Neural cell (in vitro differentiated cells): ENCODE results near the gene ANKS3. TPM values are rescaled to one million over a fixed set of nuclear protein-coding genes. Genes with fewer than 3 reads are reported as not detected.

Experiments
- H2AFZ ChIP-seq: fragments of 200-600, 300-800 bp; sonication (generic), shearing (Covaris generic); 2 replicates; pipeline ENCODE4 v1.6.0; 2014; ENCODE audit warnings: low read depth, mild to moderate bottlenecking, antibody characterized with exemption, low read length, moderate library complexity
- H3F3A ChIP-seq: fragments of 200-600 bp; shearing (Covaris generic); 2 replicates; pipeline ENCODE4 v1.6.1; 2016; ENCODE audit warnings: mild to moderate bottlenecking, moderate library complexity, mixed read lengths, antibody characterized with exemption, low read length; ENCODE audit not compliant: insufficient read depth, poor library complexity, severe bottlenecking
- H3K27ac ChIP-seq: fragments of 200-600, 300-800 bp; sonication (generic), shearing (Covaris generic); 2 replicates; pipeline ENCODE4 v1.5.1; 2014; ENCODE audit warnings: mild to moderate bottlenecking, low read length, moderate library complexity
- H3K27me3 ChIP-seq: fragments of 300-800, 200-600 bp; sonication (generic), shearing (Covaris generic); 2 replicates; pipeline ENCODE4 v1.6.0; 2014; ENCODE audit warnings: mild to moderate bottlenecking, low read depth, low read length, moderate library complexity; ENCODE audit not compliant: insufficient read depth
- H3K36me3 ChIP-seq: fragments of 300-800, 200-600 bp; sonication (generic), shearing (Covaris generic); 2 replicates; pipeline ENCODE4 v1.5.1; 2014; ENCODE audit warnings: mild to moderate bottlenecking, antibody characterized with exemption, low read length, moderate library complexity; ENCODE audit not compliant: insufficient read depth
- H3K4me2 ChIP-seq: fragments of 300-800, 200-600 bp; sonication (generic), shearing (Covaris generic); 2 replicates; pipeline ENCODE4 v1.6.0; 2014; ENCODE audit warnings: mild to moderate bottlenecking, low read length
- H3K4me3 ChIP-seq: fragments of 300-800, 200-600 bp; sonication (generic), shearing (Covaris generic); 2 replicates; pipeline ENCODE4 v1.5.1; 2014; ENCODE audit warnings: mild to moderate bottlenecking, low read length, moderate library complexity
- H3K79me2 ChIP-seq: fragments of 200-600 bp; shearing (Covaris generic); replicated peaks from 2 replicates; pipeline ENCODE4 v1.6.0; 2014; ENCODE audit warnings: mild to moderate bottlenecking, low read length, moderate library complexity; ENCODE audit not compliant: insufficient read depth
- H3K9ac ChIP-seq: fragments of 300-800, 200-600 bp; sonication (generic), shearing (Covaris generic); 2 replicates; pipeline ENCODE4 v1.6.1; 2016; ENCODE audit warnings: mild to moderate bottlenecking, low read length, mixed read lengths
- H3K9me2 ChIP-seq: fragments of 200-600 bp; shearing (Covaris generic); 2 replicates; pipeline ENCODE4 v1.6.1; 2016; ENCODE audit warnings: mild to moderate bottlenecking, low read length, mixed read lengths; ENCODE audit not compliant: insufficient read depth
- H3K9me3 ChIP-seq: fragments of 200-600, 300-800 bp; sonication (generic), shearing (Covaris generic); 2 replicates; pipeline ENCODE4 v1.6.1; 2016; ENCODE audit warnings: mild to moderate bottlenecking, mixed run types, low read length, moderate library complexity, mixed read lengths
- H4K20me1 ChIP-seq: fragments of 200-600 bp; shearing (Covaris generic); 2 replicates; pipeline ENCODE4 v1.6.1; 2016; ENCODE audit warnings: mild to moderate bottlenecking, mixed run types; ENCODE audit not compliant: insufficient read depth
- EP300 ChIP-seq: fragments of 450-650 bp; conservative IDR thresholded peaks from 2 replicates; pipeline ENCODE4 v1.6.1; 2014; ENCODE audit warnings: antibody characterized with exemption, mild to moderate bottlenecking, moderate library complexity; ENCODE audit not compliant: poor library complexity, severe bottlenecking
- EZH2 ChIP-seq: fragments of 200-600, 300-800 bp; shearing (Covaris generic), sonication (generic); IDR thresholded peaks from 2 replicates; pipeline ENCODE4 v1.6.1; 2014; ENCODE audit warnings: antibody characterized with exemption, low read length, borderline replicate concordance, mild to moderate bottlenecking; ENCODE audit not compliant: insufficient read depth, poor library complexity, severe bottlenecking
- MXI1 ChIP-seq: fragments of 450-650 bp; conservative IDR thresholded peaks from 2 replicates; pipeline ENCODE4 v1.6.1; 2014; ENCODE audit warnings: antibody characterized with exemption, mild to moderate bottlenecking; ENCODE audit not compliant: poor library complexity, severe bottlenecking
- POLR2AphosphoS5 ChIP-seq: IDR thresholded peaks from 2 replicates; pipeline ENCODE4 v1.6.1; 2012
- RAD21 ChIP-seq: fragments of 450-650 bp; conservative IDR thresholded peaks from 2 replicates; pipeline ENCODE4 v1.6.1; 2014; ENCODE audit warnings: antibody characterized with exemption, mild to moderate bottlenecking, moderate library complexity
- SMC3 ChIP-seq: fragments of 450-650 bp; conservative IDR thresholded peaks from 2 replicates; pipeline ENCODE4 v1.6.1; 2014; ENCODE audit warnings: antibody characterized with exemption, mild to moderate bottlenecking, moderate library complexity; ENCODE audit not compliant: poor library complexity
- TAF1 ChIP-seq: IDR thresholded peaks from 2 replicates; pipeline ENCODE4 v1.6.1; 2012; ENCODE audit warnings: low read depth
- polyA plus RNA-seq: library from polyadenylated mRNA; depleted of rRNA; stranded (reverse); fragments of >200 nt; gene quantifications from 2 replicates; pipeline ENCODE4 v1.2.3, GENCODE V29; 2014
- TF ChIP-seq, protein P1 (sequence below): IDR thresholded peaks from 2 replicates; pipeline ENCODE4 v1.6.1; 2012; ENCODE audit warnings: borderline replicate concordance
- TF ChIP-seq, protein P2 (sequence below): fragments of 450-650 bp; IDR thresholded peaks from 2 replicates; pipeline ENCODE4 v1.5.1; 2014; ENCODE audit warnings: antibody characterized with exemption, mild to moderate bottlenecking, moderate library complexity; ENCODE audit not compliant: poor library complexity, severe bottlenecking

ANKS3 gene
- polyA plus RNA-seq, 1 donor from 2014 or later: 53.9 TPM

DNA sequence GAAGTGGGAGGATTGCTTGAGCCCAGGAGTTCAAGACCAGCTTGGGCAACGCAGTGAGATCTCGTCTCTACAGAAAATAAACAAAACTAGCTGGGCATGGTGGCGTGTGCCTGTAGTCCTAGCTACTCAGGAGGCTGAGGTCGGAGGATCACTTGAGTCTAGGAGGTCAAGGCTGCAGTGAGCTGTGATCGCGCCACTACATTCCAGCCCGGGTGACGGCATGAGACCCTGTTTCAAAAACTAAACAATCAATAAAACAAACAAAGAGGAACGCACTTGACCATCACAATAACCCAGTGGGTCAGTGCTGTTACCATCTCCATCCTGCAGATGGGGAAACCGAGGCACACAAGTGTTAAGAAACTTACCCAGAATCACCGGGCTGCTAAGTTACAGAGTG lies 19.2 kb upstream of the ANKS3 start:
- Histone ChIP-seq H3K27me3 (no peaks in the 10 kb centered on the region), H3K27ac (no peak overlapping the region), H3K9me3 (no peaks in the 10 kb centered on the region), H3K79me2 (no peaks in the 10 kb centered on the region), H3K9ac (no peak overlapping the region), H4K20me1 (no peaks in the 10 kb centered on the region), H3K4me3 (no peak overlapping the region), H3K36me3 (peaks cover 5% of the 10 kb centered on the region), H3K9me2 (no peaks in the 10 kb centered on the region), H3K4me2 (no peak overlapping the region), H2AFZ (no peak overlapping the region), H3F3A (no peaks in the 10 kb centered on the region)
- TF ChIP-seq EP300 (no peak), SMC3 (no peak), RAD21 (no peak)

DNA sequence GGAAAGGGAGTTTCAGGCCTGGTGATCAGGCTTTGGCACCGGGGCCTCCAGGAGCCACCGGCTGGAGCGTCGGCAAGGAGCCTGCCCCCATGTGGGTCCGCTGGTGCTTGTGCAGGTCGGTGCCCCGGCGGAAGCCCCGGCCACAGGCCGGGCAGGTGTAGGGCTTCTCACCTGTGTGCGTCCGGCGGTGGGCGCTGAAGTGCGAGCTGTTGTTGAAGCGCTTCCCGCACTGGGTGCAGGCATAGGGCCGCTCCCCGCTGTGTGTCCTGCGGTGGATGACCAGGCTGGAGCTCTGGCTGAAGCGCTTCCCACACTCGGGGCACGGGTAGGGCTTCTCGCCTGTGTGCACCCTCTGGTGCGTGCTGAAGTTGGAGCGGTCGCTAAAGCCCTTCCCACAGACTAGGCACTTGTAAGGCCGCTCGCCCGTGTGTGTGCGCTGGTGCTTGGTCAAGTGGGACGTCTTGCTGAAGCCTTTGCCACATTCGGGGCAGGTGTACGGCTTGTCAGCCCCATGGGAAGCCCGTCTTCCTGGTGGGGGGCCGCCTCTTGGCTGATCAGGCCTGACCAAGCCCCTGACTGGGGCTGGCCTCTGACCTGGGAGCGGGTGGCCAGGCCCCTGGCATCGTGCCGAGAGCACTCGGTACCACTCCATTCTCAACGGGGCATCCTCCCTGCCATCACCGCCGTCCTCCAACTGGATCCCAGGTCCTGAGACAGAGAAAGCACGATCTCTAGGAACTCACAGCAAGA lies 18.5 kb upstream of the ANKS3 start:
- H3K9me3 ChIP-seq: no peaks in the 10 kb centered on the region
- no peak overlapping the region for H3K4me3 ChIP-seq
- no peaks in the 10 kb centered on the region for H4K20me1 ChIP-seq
- no peaks in the 10 kb centered on the region for H3K79me2 ChIP-seq
- no peaks in the 10 kb centered on the region for H3K9me2 ChIP-seq
- H3F3A ChIP-seq: no peaks in the 10 kb centered on the region
- H3K36me3 ChIP-seq: peaks cover 5% of the 10 kb centered on the region
- TF ChIP-seq SMC3 (no peak), MXI1 (no peak), TAF1 (no peak), RAD21 (no peak), EZH2 (no peak), EP300 (no peak), POLR2AphosphoS5 (no peak)
- TF ChIP-seq, protein P1, sequence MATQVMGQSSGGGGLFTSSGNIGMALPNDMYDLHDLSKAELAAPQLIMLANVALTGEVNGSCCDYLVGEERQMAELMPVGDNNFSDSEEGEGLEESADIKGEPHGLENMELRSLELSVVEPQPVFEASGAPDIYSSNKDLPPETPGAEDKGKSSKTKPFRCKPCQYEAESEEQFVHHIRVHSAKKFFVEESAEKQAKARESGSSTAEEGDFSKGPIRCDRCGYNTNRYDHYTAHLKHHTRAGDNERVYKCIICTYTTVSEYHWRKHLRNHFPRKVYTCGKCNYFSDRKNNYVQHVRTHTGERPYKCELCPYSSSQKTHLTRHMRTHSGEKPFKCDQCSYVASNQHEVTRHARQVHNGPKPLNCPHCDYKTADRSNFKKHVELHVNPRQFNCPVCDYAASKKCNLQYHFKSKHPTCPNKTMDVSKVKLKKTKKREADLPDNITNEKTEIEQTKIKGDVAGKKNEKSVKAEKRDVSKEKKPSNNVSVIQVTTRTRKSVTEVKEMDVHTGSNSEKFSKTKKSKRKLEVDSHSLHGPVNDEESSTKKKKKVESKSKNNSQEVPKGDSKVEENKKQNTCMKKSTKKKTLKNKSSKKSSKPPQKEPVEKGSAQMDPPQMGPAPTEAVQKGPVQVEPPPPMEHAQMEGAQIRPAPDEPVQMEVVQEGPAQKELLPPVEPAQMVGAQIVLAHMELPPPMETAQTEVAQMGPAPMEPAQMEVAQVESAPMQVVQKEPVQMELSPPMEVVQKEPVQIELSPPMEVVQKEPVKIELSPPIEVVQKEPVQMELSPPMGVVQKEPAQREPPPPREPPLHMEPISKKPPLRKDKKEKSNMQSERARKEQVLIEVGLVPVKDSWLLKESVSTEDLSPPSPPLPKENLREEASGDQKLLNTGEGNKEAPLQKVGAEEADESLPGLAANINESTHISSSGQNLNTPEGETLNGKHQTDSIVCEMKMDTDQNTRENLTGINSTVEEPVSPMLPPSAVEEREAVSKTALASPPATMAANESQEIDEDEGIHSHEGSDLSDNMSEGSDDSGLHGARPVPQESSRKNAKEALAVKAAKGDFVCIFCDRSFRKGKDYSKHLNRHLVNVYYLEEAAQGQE: no peak
- TF ChIP-seq, protein P2, sequence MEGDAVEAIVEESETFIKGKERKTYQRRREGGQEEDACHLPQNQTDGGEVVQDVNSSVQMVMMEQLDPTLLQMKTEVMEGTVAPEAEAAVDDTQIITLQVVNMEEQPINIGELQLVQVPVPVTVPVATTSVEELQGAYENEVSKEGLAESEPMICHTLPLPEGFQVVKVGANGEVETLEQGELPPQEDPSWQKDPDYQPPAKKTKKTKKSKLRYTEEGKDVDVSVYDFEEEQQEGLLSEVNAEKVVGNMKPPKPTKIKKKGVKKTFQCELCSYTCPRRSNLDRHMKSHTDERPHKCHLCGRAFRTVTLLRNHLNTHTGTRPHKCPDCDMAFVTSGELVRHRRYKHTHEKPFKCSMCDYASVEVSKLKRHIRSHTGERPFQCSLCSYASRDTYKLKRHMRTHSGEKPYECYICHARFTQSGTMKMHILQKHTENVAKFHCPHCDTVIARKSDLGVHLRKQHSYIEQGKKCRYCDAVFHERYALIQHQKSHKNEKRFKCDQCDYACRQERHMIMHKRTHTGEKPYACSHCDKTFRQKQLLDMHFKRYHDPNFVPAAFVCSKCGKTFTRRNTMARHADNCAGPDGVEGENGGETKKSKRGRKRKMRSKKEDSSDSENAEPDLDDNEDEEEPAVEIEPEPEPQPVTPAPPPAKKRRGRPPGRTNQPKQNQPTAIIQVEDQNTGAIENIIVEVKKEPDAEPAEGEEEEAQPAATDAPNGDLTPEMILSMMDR: no peak
- no peak overlapping the region for H2AFZ ChIP-seq
- no peaks in the 10 kb centered on the region for H3K27me3 ChIP-seq
- H3K4me2 ChIP-seq: no peak overlapping the region
- no peak overlapping the region for H3K27ac ChIP-seq
- H3K9ac ChIP-seq: no peak overlapping the region
